ENCODE measurements around the gene CCN2.
A peak's percentile ranks its signal among the peaks of the same experiment; 100 is the strongest.
"Not testable (repeated sequence)": the region's sequence is repeated elsewhere in the genome, so short reads cannot be mapped to it uniquely, and the experiment has no call there.

CCN2 gene

GRCh38 chr6:131909408-131910218 lies 41.6 kb downstream of the CCN2 start:
- DNase-seq (ENCODE audit: low read depth) = peak; percentile 47

GRCh38 chr6:131908787-131909186 lies 42.4 kb downstream of the CCN2 start:
- DNase-seq (ENCODE audit: low read depth) = not testable (repeated sequence)

- DNase-seq (ENCODE audit: low read depth) = not testable (repeated sequence)
Measured at GRCh38 chr6:131903734-131904133, 47.4 kb downstream of the CCN2 start.

- not testable (repeated sequence) for DNase-seq (ENCODE audit: low read depth)
Measured at GRCh38 chr6:131901326-131901873, 49.8 kb downstream of the CCN2 start.

GRCh38 chr6:131900231-131900630 lies 50.9 kb downstream of the CCN2 start:
- DNase-seq (ENCODE audit: low read depth) = no peak

GRCh38 chr6:131898718-131899117 lies 52.5 kb downstream of the CCN2 start:
- no peak for DNase-seq (ENCODE audit: low read depth)
